Stimulated activated CD4-positive, alpha-beta T cell treated with anti-CD3 and anti-CD28 coated beads, Interleukin-4, amount 100 ng/mL, for 24 hours (primary cell): ENCODE results near the gene RNASE11.
"Not testable (repeated sequence)": the region's sequence is repeated elsewhere in the genome, so short reads cannot be mapped to it uniquely, and the experiment has no call there.

Experiments
- DNase-seq: peaks from one replicate; pipeline ENCODE4 v3.0.0-alpha.2; 2020

The RNASE11 gene

DNA sequence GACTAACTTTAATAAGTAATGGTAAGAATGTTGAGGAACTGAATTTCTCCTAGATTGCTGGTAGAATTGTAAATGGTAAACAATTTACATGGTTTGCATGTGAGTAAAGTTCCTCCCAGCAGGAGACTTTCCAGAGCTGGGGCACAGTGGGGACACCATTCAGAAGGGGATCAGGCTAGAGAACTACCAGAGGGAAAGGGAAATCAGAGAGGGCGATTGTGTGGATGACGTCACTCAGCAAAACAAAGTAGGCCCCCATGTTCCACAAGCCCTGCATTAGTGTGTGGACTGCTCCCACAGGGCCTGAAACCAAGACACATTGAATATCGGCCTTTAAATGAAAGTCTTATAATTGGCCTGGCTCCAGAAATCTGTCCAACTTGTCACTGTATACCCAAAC is 9.5 kb downstream of the RNASE11 start:
- no peak for DNase-seq

GRCh38 chr14:20572382-20572990 is 15.3 kb downstream of the RNASE11 start:
- not testable (repeated sequence) for DNase-seq

DNA sequence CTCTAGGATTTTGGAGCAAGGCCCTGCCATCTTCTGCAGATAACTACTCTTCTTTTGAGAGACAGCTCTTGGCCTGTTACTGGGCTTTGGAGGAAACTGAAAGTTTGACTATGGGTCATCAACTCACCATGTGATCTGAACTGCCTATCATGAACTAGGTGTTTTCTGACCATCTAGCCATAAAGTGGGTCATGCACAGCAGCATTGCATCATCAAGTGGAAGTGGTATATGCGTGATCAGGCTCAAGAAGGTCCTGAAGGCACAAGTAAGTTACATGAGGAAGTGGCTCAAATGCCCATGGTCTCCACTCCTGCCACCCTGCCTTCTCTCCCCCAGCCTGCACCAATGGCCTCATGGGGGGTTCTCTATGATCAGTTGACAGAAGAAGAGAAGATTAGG is 17.1 kb downstream of the RNASE11 start:
- not testable (repeated sequence) for DNase-seq

- not testable (repeated sequence) for DNase-seq
Observed at GRCh38 chr14:20569865-20570264, 17.9 kb downstream of the RNASE11 start.

DNA sequence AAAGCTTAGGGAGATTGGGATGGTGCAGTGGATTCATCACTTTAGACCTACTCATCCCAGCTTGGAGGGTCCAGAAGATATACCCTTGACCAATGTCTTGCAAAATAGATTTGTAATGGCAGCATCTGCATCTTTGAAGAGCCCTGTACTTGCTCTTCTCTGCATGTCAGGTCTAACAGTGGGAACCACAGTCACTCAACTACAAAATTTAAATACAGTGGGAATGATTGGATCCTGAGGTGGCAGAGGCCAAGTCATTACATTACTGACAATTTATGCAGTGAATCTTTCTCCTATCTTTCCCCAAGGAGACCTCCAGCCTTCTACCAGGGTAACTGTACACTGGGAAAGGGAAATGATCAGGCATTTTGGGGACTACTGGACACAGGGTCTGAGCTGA is 18.7 kb downstream of the RNASE11 start:
- no peak for DNase-seq

- no peak for DNase-seq
Observed at GRCh38 chr14:20568393-20568792, 19.4 kb downstream of the RNASE11 start.

DNA sequence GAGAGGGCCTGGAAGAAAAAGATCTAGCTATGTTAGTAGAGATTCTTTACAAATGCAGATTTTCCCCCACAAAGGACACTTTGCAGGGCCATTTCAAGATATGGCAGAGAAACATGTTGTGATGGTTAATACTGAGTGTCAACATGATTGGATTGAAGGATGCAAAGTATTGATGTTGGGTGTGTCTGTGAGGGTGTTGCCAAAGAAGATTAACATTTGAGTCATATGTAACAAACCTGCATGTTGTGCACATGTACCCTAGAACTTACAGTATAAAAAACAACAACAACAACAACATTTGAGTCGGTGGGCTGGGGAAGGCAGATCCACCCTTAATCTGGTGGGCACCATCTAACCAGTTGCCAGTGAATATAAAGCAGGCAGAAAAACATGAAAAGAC is 20.6 kb downstream of the RNASE11 start:
- not testable (repeated sequence) for DNase-seq

DNA sequence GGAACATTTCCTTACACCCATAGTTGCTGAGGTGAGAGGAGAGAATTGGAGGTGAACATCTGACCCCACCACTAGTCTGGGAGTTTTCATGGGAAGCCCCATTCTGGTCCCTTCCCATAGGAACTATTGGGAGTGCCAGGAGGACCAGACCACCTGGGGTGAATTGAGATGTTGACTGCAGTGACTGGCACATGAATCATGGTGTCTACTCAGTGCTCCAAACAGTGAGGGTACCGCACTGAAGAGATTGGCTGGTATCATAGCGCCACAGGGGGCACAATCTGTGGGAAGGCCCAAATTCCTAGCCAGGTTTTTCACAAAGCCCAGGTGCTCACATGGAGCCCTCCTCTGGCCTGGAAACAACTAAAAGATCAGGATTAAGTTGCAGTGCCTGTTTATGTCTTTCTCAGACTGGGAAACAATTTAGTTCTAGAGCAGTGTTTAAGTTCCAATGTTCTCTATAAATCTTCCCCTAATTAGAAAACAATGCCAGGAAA is 23.3 kb downstream of the RNASE11 start:
- DNase-seq: no peak

DNA sequence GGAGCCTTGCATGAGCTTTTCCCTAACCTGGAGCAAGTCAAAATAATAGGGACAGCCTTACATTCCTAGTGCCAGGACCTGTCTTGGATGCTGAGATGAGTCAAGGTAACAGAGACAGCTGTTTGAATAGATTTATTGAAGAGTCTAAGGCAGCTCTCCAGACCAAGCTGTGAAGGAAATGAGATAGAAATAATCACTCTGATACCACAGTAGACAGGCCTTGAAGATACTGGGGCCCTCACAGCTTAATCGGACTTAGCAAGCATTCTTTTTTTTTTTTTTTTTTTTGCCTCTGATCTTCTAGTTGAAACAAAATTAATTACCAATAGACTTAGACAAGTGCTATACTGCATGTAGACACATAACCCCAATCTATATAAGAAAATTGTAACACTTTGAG is 23.8 kb downstream of the RNASE11 start:
- no peak for DNase-seq

DNA sequence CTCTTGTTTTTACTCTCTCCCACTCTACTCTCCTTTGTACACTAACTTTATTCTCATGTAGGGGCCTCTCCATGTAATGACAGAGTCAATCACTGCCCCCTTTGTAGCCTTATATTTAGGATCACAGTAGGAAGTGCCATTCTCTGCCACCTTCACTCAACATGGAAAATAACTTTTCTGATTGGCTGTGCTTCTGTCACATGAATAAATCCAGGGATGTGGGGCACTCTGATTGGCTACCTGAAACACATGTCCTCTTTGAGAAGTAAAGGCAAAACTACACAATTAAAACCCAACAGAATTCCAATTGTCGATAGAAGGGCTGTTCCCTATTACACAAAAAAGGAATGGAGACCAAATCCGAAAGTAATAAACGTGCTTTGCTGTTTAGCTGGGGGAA is 26.8 kb downstream of the RNASE11 start, which contains the start of gene RNASE9:
Gene RNASE9, minus strand, starts transcription at position 87 of the 400 bp plus-strand sequence.
- no peak for DNase-seq

DNA sequence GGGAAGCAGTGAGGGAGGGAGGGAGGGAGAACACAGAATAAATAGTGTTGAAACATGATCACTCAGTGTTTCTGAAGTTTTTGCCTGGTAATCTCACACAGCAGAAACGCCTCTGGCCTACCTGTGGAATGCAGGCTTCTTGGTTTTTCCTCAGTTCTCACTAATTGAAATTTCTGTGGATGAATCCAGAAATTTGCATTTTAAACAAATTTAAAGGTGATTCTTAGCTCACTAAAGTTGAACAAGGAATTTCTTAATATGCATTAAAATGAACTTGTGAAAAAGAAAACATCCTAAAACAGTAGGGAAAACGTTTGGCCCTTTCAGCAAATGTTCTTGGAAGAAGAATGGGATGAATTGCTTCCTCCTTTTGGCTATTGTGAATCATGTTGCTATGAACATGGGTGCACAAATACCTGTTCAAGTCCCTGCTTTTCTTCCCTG is 28.3 kb downstream of the RNASE11 start:
- no peak for DNase-seq

DNA sequence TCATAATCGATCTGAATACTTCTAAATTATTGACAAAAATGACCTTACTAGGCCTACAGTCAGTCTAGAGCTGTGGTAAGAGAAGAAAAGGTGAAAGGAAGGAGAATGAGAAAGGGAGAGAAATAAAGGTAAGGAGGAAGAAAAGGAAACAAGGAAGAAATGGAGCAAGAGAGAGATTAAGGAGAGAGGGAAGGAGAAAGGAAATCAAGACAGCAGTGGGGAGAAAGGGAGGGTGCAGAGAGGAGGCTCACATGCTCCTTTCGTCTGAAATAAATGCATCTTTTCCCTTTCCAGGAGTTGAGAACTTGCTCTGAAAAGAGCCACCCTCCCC is 30.6 kb downstream of the RNASE11 start:
- no peak for DNase-seq

- no peak for DNase-seq
Observed at GRCh38 chr14:20556500-20557211, 31.1 kb downstream of the RNASE11 start.

- DNase-seq: no peak
Observed at GRCh38 chr14:20555845-20556244, 32.0 kb downstream of the RNASE11 start.

DNA sequence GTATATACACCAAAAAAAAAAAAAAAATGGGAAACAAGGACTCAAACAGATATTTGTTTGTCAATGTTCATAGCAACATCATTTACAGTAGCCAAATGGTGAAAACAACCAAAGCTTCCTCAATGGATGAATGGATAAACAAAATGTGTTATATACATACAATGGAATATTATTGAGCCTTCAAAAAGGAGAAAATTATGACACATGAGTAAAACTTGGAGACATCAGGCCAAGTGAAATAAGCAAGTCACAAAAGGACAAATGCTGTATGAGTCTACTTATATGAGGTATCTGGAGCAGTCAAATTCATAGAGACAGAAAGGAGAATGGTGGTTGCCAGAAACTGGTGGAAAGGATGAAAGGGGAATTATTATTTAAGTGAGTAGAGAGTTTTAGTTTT is 34.8 kb downstream of the RNASE11 start:
- no peak for DNase-seq

DNA sequence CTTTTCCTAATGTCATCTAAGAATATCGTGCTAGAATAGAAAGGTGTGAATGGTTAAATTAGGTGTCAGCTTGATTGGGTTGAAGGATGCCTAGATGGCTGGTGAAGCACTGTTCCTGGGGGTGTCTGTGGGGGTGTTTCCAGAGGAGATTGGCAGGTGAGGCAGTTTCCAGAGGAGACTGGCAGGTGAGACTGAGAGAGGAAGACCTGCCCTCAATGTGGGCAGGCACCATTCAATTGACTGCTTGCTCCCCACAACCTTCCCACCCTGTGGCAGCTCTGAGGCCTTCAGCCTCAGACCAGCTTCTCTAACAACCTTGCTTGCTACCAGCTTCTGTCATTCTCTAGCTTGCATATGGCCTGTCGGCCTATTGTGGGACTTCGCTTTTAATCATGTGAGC is 36.2 kb downstream of the RNASE11 start:
- no peak for DNase-seq

DNA sequence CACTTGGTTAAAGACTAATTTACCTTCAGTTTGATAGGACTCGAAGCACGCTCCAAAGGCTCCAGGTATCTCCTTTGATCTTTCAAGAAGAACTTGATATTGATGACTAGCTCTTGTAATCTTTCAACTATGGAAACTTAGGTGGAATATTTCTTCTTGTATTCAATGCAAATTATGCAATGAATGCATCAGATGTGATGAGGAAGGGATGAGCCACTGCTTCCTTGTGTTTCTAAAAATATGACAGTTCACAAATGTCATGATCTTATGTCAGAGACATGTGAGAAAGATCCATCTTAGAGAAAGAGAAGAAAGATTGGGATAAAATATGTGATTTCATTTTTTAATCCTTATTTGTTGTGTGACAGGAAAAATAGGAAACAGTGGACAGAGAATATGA is 36.9 kb downstream of the RNASE11 start:
- no peak for DNase-seq

GRCh38 chr14:20548414-20549158 is 39.2 kb downstream of the RNASE11 start:
- DNase-seq: no peak

DNA sequence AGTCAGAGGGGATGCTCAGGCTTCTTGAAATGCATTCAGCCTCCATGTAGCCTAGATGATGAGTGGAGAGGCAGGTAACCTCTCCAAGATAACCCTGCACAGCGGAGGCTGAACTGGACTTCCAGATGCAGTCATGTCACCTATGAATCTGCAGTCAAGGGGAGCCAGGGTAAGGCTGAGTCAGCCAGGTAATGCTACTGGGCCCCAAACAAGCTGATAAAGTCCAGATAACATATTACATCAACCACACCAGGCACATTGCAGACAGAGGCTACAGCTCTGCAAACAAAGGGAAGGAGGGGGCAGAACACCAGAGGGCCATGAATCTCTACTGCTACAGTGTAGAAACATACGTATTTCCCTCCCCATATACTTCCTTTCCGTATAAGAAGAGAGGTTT is 40.9 kb downstream of the RNASE11 start:
- DNase-seq: no peak

- DNase-seq: no peak
Observed at GRCh38 chr14:20539906-20540305, 47.9 kb downstream of the RNASE11 start.
